ENCODE measurements around the gene NOS3. TPM values are rescaled to one million over a fixed set of nuclear protein-coding genes. Genes with fewer than 3 reads are reported as not detected.
A peak's percentile ranks its signal among the peaks of the same experiment; 100 is the strongest.

Gene NOS3
- total and polyA plus RNA-seq, 9 of the 15 experiments (the other 6 are each of a cell fraction or from before 2014, with no cell fraction given), result 1.1 to 121 (median 23.6) TPM

DNA sequence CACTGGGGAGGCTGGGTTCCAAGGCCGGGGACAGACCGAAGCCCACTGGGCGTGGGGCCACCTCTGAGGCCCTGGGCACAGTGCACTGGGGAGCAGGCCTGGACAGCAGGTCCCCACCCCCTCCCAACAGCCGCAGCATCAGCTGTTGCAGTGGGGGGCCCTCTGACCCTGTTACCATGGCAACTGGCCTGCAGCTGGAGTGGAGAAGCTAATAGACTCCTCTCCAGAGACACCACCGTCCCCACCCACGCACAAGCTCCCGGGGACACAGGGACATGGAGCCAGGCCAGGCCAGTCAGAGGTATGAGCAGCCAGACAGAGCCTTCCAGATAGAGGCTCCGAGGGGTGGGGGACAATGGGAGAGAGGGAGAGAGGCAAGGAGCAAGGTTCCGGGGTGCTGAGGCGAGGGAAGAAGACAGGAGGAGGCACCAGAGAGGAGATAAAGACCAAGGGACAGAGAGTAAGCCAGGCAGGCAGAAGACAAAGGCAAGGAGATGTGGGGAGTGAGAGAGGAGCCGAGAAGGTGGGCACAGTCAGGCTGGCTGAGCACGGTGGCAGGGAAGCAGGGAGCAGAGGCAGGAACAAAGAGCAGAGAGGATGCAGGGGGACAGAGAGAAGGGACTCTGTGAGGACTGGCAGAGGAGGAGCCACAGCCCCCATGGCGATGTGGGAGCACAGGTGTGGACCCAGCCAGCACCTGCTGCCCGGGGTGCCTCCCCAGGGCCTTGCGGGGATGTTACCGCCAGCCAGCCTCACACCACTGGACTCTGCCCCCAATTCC lies 19.4 kb upstream of the NOS3 start (continued):
- 0 out of 2 replicates have a peak, but pooled peaks have one; percentile 38 for TF ChIP-seq ELF4 (CRISPR knock-in tag; IDR thresholded peaks at IDR 0.05)
- no peak for TF ChIP-seq ZNF224 (CRISPR knock-in tag; IDR thresholded peaks at IDR 0.05)
- no peak for TF ChIP-seq ZNF584 (CRISPR knock-in tag; IDR thresholded peaks at IDR 0.05; ENCODE audit: low read depth)
- no peak for TF ChIP-seq FOXK2 (conservative IDR thresholded peaks at IDR 0.05 in 1 of 2, IDR thresholded peaks at IDR 0.05 in 1 of 2; ENCODE audit: low read depth in 2 of 2)
- 0 out of 4 replicates have a peak, but pooled peaks of 1 of the 2 experiments have one; percentile 25 for TF ChIP-seq MAZ (CRISPR knock-in tag; conservative IDR thresholded peaks at IDR 0.05 in 1 of 2, IDR thresholded peaks at IDR 0.05 in 1 of 2)
- TF ChIP-seq, protein P1, sequence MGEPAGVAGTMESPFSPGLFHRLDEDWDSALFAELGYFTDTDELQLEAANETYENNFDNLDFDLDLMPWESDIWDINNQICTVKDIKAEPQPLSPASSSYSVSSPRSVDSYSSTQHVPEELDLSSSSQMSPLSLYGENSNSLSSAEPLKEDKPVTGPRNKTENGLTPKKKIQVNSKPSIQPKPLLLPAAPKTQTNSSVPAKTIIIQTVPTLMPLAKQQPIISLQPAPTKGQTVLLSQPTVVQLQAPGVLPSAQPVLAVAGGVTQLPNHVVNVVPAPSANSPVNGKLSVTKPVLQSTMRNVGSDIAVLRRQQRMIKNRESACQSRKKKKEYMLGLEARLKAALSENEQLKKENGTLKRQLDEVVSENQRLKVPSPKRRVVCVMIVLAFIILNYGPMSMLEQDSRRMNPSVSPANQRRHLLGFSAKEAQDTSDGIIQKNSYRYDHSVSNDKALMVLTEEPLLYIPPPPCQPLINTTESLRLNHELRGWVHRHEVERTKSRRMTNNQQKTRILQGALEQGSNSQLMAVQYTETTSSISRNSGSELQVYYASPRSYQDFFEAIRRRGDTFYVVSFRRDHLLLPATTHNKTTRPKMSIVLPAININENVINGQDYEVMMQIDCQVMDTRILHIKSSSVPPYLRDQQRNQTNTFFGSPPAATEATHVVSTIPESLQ (CRISPR knock-in tag; IDR thresholded peaks at IDR 0.05), result no peak
- TF ChIP-seq HDAC1 (IDR thresholded peaks at IDR 0.05), result no peak
- TF ChIP-seq CREM (IDR thresholded peaks at IDR 0.05; ENCODE audit: low read depth), result 0 out of 2 replicates have a peak, but pooled peaks have one; percentile 5
- TF ChIP-seq EZH2 (IDR thresholded peaks at IDR 0.05; ENCODE audit: borderline replicate concordance, low read depth, low read length), result no peak
- no peak for TF ChIP-seq NR2C2 (CRISPR knock-in tag; IDR thresholded peaks at IDR 0.05)
- TF ChIP-seq NR2C2 (tag; IDR thresholded peaks at IDR 0.05), result peak; percentile 42; the same call in 1 of the 2 replicates
- TF ChIP-seq, protein P2, sequence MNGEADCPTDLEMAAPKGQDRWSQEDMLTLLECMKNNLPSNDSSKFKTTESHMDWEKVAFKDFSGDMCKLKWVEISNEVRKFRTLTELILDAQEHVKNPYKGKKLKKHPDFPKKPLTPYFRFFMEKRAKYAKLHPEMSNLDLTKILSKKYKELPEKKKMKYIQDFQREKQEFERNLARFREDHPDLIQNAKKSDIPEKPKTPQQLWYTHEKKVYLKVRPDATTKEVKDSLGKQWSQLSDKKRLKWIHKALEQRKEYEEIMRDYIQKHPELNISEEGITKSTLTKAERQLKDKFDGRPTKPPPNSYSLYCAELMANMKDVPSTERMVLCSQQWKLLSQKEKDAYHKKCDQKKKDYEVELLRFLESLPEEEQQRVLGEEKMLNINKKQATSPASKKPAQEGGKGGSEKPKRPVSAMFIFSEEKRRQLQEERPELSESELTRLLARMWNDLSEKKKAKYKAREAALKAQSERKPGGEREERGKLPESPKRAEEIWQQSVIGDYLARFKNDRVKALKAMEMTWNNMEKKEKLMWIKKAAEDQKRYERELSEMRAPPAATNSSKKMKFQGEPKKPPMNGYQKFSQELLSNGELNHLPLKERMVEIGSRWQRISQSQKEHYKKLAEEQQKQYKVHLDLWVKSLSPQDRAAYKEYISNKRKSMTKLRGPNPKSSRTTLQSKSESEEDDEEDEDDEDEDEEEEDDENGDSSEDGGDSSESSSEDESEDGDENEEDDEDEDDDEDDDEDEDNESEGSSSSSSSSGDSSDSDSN (IDR thresholded peaks at IDR 0.05; ENCODE audit: borderline replicate concordance in 1 of 2, low read depth in 2 of 2, low read length in 2 of 2), result 0 out of 4 replicates have a peak, but pooled peaks of 1 of the 2 experiments have one; percentile 38
- no peak for TF ChIP-seq BRD9 (IDR thresholded peaks at IDR 0.05; ENCODE audit: low read depth, partially characterized antibody)
- TF ChIP-seq, protein P3, sequence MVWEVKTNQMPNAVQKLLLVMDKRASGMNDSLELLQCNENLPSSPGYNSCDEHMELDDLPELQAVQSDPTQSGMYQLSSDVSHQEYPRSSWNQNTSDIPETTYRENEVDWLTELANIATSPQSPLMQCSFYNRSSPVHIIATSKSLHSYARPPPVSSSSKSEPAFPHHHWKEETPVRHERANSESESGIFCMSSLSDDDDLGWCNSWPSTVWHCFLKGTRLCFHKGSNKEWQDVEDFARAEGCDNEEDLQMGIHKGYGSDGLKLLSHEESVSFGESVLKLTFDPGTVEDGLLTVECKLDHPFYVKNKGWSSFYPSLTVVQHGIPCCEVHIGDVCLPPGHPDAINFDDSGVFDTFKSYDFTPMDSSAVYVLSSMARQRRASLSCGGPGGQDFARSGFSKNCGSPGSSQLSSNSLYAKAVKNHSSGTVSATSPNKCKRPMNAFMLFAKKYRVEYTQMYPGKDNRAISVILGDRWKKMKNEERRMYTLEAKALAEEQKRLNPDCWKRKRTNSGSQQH (CRISPR knock-in tag; IDR thresholded peaks at IDR 0.05), result peak; percentile 85
- no peak for TF ChIP-seq ILK (tag; IDR thresholded peaks at IDR 0.05; ENCODE audit: borderline replicate concordance, low read depth)
- TF ChIP-seq, protein P4, sequence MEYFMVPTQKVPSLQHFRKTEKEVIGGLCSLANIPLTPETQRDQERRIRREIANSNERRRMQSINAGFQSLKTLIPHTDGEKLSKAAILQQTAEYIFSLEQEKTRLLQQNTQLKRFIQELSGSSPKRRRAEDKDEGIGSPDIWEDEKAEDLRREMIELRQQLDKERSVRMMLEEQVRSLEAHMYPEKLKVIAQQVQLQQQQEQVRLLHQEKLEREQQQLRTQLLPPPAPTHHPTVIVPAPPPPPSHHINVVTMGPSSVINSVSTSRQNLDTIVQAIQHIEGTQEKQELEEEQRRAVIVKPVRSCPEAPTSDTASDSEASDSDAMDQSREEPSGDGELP (CRISPR knock-in tag; IDR thresholded peaks at IDR 0.05; ENCODE audit: borderline replicate concordance), result peak; percentile 98
- no peak; the same call in 1 of the 2 replicates for TF ChIP-seq POLR2G (IDR thresholded peaks at IDR 0.05; ENCODE audit: low read depth, low read length)
- TF ChIP-seq ERF (CRISPR knock-in tag; IDR thresholded peaks at IDR 0.05), result peak; percentile 15; the same call in 1 of the 2 replicates

Measured in K562 (cell line).